ENCODE results near the gene TRIM67. TPM values are rescaled to one million over a fixed set of nuclear protein-coding genes. Genes with fewer than 3 reads are reported as not detected.

Gene TRIM67
- total RNA-seq, 1 experiment from 2014 or later = 0.06 TPM

- CTCF ChIA-PET = interaction anchor here (0.6 kb wide), 1 partner anchor 1680 kb away, joined by 4 read pairs; no protein-coding TSS in a partner anchor
- Histone ChIP-seq H3K4me3 (ENCODE audit: low read depth, low read length, poor library complexity, severe bottlenecking) (peak overlapping the region; percentile 62), H3K9me3 (ENCODE audit: low read depth, low read length, poor library complexity, severe bottlenecking) (no peaks in the 10 kb centered on the region), H3K4me1 (ENCODE audit: insufficient read depth, low read length, poor library complexity, severe bottlenecking) (peaks cover 7% of the 10 kb centered on the region), H3K27ac (ENCODE audit: low read depth, low read length, poor library complexity, severe bottlenecking) (peak overlapping the region; percentile 80), H3K27me3 (replicated peaks; ENCODE audit: insufficient read depth, low read depth, low read length, poor library complexity) (no peaks in the 10 kb centered on the region), H3K36me3 (ENCODE audit: insufficient read depth, low read length, poor library complexity, severe bottlenecking) (peaks cover 21% of the 10 kb centered on the region)
- peak; percentile 29 for DNase-seq (ENCODE audit: low spot score)
- BruUV-seq (replicated peaks) = TSS peak; percentile 43
- intact Hi-C loops (cut with micrococcal nuclease; ENCODE audit: unreplicated experiment) = loop anchor here (10.0 kb wide), 1 partner anchor 363 kb away; no protein-coding TSS in a partner anchor
- TF ChIP-seq, protein P1, sequence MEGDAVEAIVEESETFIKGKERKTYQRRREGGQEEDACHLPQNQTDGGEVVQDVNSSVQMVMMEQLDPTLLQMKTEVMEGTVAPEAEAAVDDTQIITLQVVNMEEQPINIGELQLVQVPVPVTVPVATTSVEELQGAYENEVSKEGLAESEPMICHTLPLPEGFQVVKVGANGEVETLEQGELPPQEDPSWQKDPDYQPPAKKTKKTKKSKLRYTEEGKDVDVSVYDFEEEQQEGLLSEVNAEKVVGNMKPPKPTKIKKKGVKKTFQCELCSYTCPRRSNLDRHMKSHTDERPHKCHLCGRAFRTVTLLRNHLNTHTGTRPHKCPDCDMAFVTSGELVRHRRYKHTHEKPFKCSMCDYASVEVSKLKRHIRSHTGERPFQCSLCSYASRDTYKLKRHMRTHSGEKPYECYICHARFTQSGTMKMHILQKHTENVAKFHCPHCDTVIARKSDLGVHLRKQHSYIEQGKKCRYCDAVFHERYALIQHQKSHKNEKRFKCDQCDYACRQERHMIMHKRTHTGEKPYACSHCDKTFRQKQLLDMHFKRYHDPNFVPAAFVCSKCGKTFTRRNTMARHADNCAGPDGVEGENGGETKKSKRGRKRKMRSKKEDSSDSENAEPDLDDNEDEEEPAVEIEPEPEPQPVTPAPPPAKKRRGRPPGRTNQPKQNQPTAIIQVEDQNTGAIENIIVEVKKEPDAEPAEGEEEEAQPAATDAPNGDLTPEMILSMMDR (conservative IDR thresholded peaks at IDR 0.05; ENCODE audit: low read depth, low read length) = no peak
- TF ChIP-seq EZH2 (IDR thresholded peaks at IDR 0.05; ENCODE audit: borderline replicate concordance, low read depth, low read length, poor library complexity, severe bottlenecking) = no peak
- POLR2A ChIA-PET (ENCODE audit: low non-redundant PET) = no interaction called here
Measured at GRCh38 chr1:231241750-231242149, 79.9 kb downstream of the TRIM67 start.

- DNase-seq (ENCODE audit: low spot score) = no peak
- BruUV-seq (replicated peaks) = no TSS peak
- Histone ChIP-seq H3K4me3 (ENCODE audit: low read depth, low read length, poor library complexity, severe bottlenecking) (peak overlapping the region; percentile 62), H3K27ac (ENCODE audit: low read depth, low read length, poor library complexity, severe bottlenecking) (no peak overlapping the region), H3K36me3 (ENCODE audit: insufficient read depth, low read length, poor library complexity, severe bottlenecking) (peaks cover 13% of the 10 kb centered on the region), H3K27me3 (replicated peaks; ENCODE audit: insufficient read depth, low read depth, low read length, poor library complexity) (no peaks in the 10 kb centered on the region), H3K4me1 (ENCODE audit: insufficient read depth, low read length, poor library complexity, severe bottlenecking) (peaks cover 7% of the 10 kb centered on the region), H3K9me3 (ENCODE audit: low read depth, low read length, poor library complexity, severe bottlenecking) (no peaks in the 10 kb centered on the region)
- ChIA-PET CTCF (interaction anchor here (0.6 kb wide), 1 partner anchor 1679 kb away, joined by 4 read pairs; no protein-coding TSS in a partner anchor), POLR2A (ENCODE audit: low non-redundant PET) (no interaction called here)
- intact Hi-C loops (cut with micrococcal nuclease; ENCODE audit: unreplicated experiment) = loop anchor here (10.0 kb wide), 1 partner anchor 362 kb away; no protein-coding TSS in a partner anchor
- no peak for TF ChIP-seq EZH2 (IDR thresholded peaks at IDR 0.05; ENCODE audit: borderline replicate concordance, low read depth, low read length, poor library complexity, severe bottlenecking)
- TF ChIP-seq, protein P1 (conservative IDR thresholded peaks at IDR 0.05; ENCODE audit: low read depth, low read length) = no peak
Measured at GRCh38 chr1:231242516-231243198, 80.8 kb downstream of the TRIM67 start.

DNA sequence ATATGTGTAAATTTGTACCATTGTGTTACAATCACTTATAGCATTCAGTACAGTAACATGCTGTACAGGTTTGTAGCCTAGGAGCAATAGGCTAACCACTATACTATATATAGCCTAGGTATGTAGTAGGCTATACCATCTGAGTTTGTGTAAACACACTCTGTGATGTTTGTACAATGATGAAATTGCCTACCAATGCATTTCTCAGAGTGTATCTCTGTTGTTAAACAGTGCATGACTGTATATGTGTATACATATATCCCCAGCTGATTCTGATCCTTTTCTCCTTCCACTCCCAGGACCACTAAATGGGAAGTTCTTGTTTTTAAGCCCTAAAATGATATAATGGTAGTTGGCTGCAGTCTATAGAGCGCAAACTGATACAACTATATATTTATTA lies 86.9 kb downstream of the TRIM67 start:
- ChIA-PET POLR2A (ENCODE audit: low non-redundant PET) (no interaction called here), CTCF (no interaction called here)
- peaks cover 5% of the 10 kb centered on the region for H3K36me3 ChIP-seq (ENCODE audit: insufficient read depth, low read length, poor library complexity, severe bottlenecking)

More for the DNA sequence above, 86.9 kb downstream of the TRIM67 start:
- H3K27ac ChIP-seq (ENCODE audit: low read depth, low read length, poor library complexity, severe bottlenecking) = no peak overlapping the region
- BruUV-seq (replicated peaks) = no TSS peak
- intact Hi-C loops (cut with micrococcal nuclease; ENCODE audit: unreplicated experiment) = loop anchor here (10.0 kb wide), 1 partner anchor 356 kb away; no protein-coding TSS in a partner anchor
- no peaks in the 10 kb centered on the region for H3K27me3 ChIP-seq (replicated peaks; ENCODE audit: insufficient read depth, low read depth, low read length, poor library complexity)
- H3K4me1 ChIP-seq (ENCODE audit: insufficient read depth, low read length, poor library complexity, severe bottlenecking) = no peaks in the 10 kb centered on the region
- H3K9me3 ChIP-seq (ENCODE audit: low read depth, low read length, poor library complexity, severe bottlenecking) = no peaks in the 10 kb centered on the region
- TF ChIP-seq, protein P1 (conservative IDR thresholded peaks at IDR 0.05; ENCODE audit: low read depth, low read length) = no peak
- no peak for TF ChIP-seq EZH2 (IDR thresholded peaks at IDR 0.05; ENCODE audit: borderline replicate concordance, low read depth, low read length, poor library complexity, severe bottlenecking)
- DNase-seq (ENCODE audit: low spot score) = no peak
- H3K4me3 ChIP-seq (ENCODE audit: low read depth, low read length, poor library complexity, severe bottlenecking) = no peak overlapping the region

All from A673 (cell line).